Measurements from ENCODE around the gene SERPIND1.

SERPIND1 gene

DNA sequence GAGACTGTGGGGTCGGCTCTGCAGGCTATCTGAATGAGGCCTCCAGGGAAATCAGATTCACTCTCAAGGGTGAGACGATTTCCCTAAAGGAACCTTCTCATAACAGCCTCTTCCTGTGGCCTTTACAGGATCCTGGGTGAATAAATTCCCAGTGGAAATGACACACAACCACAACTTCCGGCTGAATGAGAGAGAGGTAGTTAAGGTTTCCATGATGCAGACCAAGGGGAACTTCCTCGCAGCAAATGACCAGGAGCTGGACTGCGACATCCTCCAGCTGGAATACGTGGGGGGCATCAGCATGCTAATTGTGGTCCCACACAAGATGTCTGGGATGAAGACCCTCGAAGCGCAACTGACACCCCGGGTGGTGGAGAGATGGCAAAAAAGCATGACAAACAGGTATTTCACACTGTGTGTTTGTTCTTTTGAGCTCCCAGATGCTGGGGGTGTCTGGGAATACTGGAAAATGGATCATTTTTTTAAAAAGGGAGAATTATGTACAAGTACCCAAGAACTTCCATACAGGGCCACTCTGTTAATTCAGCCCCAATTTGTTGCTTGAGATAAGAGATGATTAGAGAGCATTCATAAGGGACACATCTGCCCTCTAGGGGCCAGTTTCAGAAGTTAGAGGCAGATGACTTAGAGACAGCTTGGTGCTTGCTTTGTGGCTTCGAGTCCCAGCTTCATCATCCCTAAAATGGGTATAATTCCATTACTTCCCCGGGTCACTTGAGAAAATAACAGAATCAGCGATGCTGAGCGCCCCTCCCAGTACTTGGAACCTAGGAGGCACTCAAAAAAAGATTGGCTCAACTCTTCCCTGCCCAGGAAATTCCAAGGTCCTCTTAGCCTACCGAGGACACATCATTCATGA lies 10.2 kb downstream of the SERPIND1 start:
- TF ChIP-seq, protein P1, sequence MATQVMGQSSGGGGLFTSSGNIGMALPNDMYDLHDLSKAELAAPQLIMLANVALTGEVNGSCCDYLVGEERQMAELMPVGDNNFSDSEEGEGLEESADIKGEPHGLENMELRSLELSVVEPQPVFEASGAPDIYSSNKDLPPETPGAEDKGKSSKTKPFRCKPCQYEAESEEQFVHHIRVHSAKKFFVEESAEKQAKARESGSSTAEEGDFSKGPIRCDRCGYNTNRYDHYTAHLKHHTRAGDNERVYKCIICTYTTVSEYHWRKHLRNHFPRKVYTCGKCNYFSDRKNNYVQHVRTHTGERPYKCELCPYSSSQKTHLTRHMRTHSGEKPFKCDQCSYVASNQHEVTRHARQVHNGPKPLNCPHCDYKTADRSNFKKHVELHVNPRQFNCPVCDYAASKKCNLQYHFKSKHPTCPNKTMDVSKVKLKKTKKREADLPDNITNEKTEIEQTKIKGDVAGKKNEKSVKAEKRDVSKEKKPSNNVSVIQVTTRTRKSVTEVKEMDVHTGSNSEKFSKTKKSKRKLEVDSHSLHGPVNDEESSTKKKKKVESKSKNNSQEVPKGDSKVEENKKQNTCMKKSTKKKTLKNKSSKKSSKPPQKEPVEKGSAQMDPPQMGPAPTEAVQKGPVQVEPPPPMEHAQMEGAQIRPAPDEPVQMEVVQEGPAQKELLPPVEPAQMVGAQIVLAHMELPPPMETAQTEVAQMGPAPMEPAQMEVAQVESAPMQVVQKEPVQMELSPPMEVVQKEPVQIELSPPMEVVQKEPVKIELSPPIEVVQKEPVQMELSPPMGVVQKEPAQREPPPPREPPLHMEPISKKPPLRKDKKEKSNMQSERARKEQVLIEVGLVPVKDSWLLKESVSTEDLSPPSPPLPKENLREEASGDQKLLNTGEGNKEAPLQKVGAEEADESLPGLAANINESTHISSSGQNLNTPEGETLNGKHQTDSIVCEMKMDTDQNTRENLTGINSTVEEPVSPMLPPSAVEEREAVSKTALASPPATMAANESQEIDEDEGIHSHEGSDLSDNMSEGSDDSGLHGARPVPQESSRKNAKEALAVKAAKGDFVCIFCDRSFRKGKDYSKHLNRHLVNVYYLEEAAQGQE (IDR thresholded peaks at IDR 0.05; ENCODE audit: insufficient read depth in 1 of 2, low read depth in 2 of 2, low read length in 2 of 2) = no peak
- TF ChIP-seq SIN3A (IDR thresholded peaks at IDR 0.05; ENCODE audit: borderline replicate concordance, insufficient read depth, low read length) (no peak), FOXP2 (optimal IDR thresholded peaks at IDR 0.05; ENCODE audit: borderline replicate concordance, extremely low read depth, extremely low read length, insufficient read depth) (no peak), POLR2AphosphoS5 (IDR thresholded peaks at IDR 0.05; ENCODE audit: low read depth, low read length) (no peak), TAF1 (IDR thresholded peaks at IDR 0.05; ENCODE audit: borderline replicate concordance, insufficient read depth, low read length) (no peak)

DNA sequence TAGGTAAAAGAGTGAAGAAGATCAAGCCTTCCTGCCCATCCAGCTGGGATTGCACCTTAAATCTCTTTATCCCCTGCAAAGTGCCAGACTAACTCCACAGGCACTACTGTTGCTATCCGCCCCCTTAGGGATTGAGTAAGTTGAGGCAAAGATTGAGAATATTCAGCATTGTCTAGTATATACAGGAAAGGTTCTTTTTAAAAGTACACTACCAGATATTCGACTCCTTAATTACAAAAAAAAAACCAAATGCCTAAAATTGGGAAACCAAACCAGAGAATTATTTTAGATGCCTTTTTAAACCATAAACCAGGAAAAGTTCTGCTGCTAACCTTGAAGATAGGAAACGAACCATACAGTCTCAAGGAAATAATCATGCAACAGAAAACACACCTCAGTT lies 11.5 kb downstream of the SERPIND1 start:
- no peak for TF ChIP-seq SIN3A (IDR thresholded peaks at IDR 0.05; ENCODE audit: borderline replicate concordance, insufficient read depth, low read length)
- TF ChIP-seq, protein P1 (IDR thresholded peaks at IDR 0.05; ENCODE audit: insufficient read depth in 1 of 2, low read depth in 2 of 2, low read length in 2 of 2) = no peak
- no peak for TF ChIP-seq TAF1 (IDR thresholded peaks at IDR 0.05; ENCODE audit: borderline replicate concordance, insufficient read depth, low read length)
- TF ChIP-seq FOXP2 (optimal IDR thresholded peaks at IDR 0.05; ENCODE audit: borderline replicate concordance, extremely low read depth, extremely low read length, insufficient read depth) = no peak
- no peak for TF ChIP-seq POLR2AphosphoS5 (IDR thresholded peaks at IDR 0.05; ENCODE audit: low read depth, low read length)

DNA sequence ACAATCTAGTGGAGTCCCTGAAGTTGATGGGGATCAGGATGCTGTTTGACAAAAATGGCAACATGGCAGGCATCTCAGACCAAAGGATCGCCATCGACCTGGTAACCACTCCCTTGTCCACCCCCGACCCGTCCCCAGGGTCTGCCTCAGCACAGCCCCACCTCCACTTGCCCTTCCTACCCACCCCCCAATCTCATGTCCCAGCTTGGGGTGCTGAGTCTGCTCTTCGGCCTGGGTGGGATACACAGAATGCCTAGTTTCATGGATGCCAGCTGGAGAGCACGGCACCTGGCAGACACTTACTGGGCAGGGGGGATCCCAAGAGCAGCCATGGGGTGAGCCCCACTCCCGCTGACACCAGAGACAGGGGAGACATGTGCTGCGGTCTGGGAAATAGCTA lies 12.1 kb downstream of the SERPIND1 start:
- TF ChIP-seq SIN3A (IDR thresholded peaks at IDR 0.05; ENCODE audit: borderline replicate concordance, insufficient read depth, low read length) (no peak), TAF1 (IDR thresholded peaks at IDR 0.05; ENCODE audit: borderline replicate concordance, insufficient read depth, low read length) (no peak), POLR2AphosphoS5 (IDR thresholded peaks at IDR 0.05; ENCODE audit: low read depth, low read length) (no peak), FOXP2 (optimal IDR thresholded peaks at IDR 0.05; ENCODE audit: borderline replicate concordance, extremely low read depth, extremely low read length, insufficient read depth) (no peak)
- TF ChIP-seq, protein P1 (IDR thresholded peaks at IDR 0.05; ENCODE audit: insufficient read depth in 1 of 2, low read depth in 2 of 2, low read length in 2 of 2) = no peak

DNA sequence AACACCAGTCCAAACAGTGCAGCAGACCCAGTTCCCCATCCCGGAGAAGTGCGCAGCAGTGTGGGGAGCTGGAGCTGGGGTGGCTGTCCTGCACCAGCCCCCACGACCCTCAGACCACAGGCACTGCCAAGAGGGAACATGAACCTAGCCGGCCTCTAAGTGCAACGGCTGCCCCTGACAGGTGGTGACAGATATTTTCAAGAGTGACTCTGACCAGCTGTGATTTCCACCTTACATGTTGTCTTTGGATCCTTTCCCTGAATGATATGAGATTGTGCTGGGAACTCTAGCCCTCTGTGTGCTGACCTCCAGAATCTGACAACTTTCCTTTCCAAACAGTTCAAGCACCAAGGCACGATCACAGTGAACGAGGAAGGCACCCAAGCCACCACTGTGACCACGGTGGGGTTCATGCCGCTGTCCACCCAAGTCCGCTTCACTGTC lies 12.6 kb downstream of the SERPIND1 start:
- TF ChIP-seq, protein P1 (IDR thresholded peaks at IDR 0.05; ENCODE audit: insufficient read depth in 1 of 2, low read depth in 2 of 2, low read length in 2 of 2) = no peak

Data from PFSK-1 (cell line).